Activated CD4-positive, alpha-beta T cell treated with anti-CD3 and anti-CD28 coated beads, Interleukin-10, Interleukin-2, amounts not matched to agents 100 ng/mL and 50 ng/mL, durations not matched to agents 16 hours and 8 hours (primary cell): Measurements from ENCODE around the gene SRP68.
A peak's percentile ranks its signal among the peaks of the same experiment; 100 is the strongest.

Experiments used
- DNase-seq: peaks from one replicate; pipeline ENCODE4 v3.0.0-alpha.2; 2020

Gene SRP68

DNA sequence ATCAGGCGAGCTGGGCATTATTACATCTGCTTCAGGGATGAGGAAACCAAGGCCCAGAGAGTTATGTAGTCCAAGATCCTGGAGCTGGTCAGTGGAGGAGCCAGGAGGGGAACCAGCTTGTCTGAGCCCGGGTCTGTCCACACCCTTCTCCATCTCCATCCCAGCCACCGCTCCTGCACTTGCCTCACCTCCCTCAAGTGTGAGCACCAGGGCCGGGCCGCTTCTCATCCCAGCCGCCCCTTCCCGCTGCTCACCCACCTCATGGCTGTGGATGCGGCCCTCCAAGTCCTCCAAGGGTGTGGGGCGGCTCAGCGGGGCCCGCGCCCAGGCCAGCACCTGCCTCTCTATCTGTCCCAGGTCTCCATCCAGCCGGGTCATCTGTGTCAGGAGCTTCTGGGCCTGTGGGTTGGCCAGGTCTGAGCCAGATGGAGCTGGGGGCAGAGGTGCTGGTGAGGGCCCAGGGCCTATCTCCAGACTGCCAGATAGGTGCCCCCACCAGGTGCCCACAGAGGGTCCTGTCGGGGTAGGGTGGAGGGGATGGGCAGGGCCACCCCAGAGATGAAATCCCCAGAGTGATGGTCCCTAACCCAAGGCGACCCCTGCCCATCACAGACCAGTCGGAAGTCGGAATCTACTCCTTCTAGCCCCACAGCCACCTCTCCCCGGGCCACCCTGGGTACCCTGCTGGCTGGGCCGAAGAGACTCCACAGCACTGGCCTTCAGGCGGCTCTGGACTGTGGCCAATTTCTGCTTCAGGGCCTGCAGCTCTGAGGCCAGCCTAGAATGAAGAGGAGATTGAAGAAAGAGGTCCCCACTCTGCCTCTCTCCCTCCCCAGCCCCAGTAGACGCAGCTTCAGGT lies 54.6 kb downstream of the SRP68 start:
- DNase-seq = no peak

GRCh38 chr17:76014925-76015261 lies 57.4 kb downstream of the SRP68 start:
- no peak for DNase-seq

DNA sequence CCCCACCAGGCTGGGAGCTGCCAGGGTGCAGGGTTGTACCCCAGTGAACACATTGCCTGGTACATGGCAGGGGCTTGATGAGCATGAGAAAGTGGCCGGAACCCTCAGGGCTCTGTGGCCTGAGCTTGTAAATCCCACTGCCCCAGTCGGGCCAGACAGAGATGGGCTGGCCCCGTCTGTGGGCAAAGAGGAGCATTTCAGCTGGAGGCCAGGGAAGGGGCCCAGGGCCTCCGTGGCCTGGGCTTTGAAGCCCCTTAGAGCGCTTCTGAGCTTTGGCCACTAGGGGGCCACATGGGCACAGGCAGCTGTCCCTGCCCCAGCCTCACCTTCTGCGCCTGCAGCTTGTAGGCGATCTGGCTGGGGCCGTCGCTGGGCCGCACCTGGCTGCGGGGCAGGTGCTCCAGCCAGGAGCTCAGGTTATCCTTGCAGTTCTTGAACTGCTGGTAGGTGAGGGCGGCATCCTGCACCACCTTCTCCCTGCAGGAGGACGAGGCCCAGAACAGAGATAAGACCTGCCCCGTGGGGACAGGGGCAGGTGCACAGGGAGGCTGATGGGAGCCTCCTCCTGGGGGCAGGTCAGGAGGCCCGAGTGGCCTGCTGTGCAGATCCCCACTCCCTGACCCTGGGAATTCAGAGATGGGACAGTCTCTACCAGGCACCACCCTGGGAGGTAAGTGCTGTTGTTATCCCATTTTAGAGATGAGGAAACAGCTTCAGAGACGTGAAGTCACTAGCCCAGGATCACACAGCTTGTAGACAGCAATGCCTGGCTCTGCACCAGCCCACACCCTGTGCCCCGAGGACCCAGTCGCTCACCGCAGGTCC lies 58.0 kb downstream of the SRP68 start:
- peak; percentile 84 for DNase-seq

DNA sequence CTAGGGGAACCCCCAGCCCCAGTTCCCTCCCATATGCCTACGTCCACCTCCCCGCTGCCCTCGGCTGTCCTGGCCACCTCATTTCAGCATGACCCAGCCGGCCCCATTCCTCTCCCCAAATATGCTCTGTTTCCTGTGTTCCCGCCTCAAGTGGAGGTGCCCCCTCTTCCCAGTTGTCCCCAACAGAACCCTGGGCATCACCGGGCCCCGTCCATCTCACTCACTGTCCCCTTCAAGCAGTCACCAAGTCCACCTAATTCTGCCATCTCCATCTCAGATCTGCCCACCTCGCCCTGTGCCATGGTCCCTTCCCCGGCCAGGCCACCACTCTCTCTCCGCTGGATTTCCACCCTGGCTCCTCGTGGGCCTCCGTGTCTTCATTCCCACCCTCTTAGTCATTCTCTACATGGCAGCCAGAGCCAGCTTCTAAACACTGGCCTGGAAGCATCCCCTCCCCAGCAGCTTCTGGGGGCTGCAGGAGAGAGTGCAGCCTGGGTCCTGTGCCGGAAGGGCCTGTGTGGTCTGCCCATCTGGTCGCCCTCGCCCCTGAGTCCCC lies 58.9 kb downstream of the SRP68 start:
- no peak for DNase-seq

DNA sequence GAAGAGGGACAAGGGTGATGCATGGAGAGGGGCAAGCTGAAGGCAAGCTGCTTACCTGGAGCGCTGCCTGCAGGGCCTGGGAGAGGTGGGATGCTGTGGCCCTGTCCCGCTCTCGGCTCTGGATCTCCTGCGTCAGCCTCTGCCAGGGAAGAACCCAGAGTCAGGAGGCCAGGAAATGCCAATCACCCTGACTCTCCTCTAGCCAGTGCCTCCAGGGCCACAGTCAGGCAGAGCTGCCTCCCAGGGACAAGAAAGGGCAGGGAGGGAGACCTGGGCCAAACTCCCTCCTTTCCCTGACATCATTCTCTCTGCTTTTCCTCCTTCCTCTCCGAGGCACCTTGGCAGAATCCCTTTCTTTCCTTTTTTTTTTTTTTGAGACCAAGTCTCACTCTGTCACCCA lies 60.4 kb downstream of the SRP68 start:
- no peak for DNase-seq

DNA sequence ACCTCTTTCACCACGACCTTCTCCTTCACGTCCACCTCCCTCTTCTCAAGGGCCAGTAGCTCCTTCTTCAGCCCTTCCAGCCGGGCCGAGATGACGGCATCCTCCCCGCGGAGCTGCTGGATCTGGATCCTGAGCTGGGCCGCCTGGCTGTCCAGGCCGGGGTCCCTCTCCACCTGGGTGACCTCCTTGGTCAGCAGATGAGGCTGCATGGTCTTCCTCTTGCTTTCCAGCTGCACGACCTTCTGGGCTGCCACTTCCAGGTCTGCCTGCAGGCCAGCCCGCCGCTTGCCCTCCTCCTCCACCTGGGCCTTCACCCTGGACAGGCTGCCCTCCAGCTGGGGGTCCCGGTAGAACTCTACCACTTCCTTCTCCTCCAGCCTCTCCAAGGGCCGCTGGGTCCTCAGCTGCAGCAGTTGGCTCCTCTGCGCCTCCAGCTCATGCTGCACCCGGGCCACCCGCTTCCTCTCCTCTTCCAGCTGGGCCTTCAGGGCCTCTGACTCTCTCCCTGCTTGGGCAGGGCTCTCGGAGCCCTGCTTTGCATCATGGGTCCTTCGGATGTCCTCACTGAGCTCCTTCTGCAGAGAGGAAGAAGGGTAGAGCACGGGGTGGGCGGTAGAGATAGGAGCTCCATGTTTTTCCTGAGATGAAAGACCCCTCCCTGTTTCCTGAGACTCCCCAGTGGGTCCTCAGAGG lies 62.2 kb downstream of the SRP68 start:
- DNase-seq = no peak

DNA sequence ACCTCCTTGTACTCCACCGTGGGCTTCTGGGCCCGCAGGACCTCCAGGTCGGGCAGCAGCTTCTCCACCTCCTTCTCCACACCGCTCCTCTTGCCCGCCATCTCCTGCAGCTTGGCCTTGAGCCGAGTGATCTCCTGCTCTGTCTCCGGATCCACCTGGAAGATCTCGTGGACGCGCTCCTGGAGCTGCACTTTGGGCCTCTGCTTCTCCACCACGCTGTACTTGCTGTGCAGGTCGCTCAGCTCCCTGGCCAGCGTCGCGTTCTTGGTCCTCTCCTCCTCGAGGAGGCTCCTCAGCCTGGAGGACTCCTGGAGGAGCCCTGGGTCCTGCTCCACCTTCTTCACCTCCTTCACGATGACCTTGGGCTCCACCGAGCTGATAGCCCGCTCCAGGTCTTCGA lies 62.9 kb downstream of the SRP68 start:
- no peak for DNase-seq

DNA sequence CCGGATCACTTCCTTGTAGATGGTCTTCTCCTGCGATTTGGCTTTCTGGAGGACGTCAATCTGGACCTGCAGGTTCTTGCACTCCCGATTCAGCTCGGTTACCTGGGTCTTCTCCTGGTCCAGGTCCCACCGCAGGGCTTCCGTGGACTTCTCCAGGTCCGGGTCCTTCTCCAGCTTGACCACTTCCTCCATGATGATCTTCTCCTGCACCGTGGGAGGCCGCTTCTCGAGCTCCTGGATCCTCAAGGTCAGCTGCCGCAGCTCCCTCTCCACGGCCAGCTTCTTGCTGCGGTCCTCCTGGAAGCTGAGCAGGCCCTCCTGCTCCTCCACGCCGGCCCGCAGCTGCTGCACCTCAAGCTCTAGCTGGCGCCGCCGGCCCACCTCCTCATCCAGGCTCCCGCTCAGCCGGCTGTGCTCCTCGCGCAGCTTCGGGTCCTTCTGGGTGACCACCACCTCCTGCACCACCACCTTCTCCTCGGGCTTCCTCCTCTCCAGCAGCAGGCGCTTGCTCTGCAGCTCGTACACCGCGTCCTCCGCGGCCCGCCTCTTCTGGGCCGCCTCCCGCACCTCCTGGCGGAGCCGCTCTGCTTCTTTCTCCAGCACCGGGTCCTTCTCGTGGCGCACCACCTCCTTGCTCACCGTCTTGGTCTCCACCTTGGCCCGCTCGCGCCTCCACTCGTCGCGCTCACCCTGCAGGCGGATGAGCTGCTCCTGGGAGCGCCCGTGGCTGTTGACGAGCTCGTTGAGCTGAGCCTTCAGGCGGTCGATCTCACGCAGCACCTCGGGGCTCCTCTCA lies 63.5 kb downstream of the SRP68 start:
- no peak for DNase-seq

- DNase-seq = no peak
These were observed 64.1 kb downstream of the SRP68 start for GRCh38 chr17:76008208-76008607.

DNA sequence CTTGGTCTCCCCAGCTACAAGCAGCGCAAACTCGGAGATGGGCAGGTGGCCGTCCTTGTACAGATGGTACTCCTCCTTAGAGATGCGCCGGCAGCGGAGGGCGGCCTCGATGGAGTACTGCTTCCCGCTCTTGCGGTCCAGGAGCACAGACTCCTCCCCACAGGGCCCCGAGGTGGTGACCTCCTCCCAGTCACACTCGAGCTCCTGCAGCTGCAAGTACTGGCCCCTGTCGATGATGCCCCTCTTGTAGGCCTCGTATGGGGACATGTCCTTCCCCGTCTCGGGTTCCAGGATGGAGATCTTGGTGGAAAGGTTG lies 64.5 kb downstream of the SRP68 start:
- no peak for DNase-seq

- DNase-seq = no peak
These were observed 65.0 kb downstream of the SRP68 start for GRCh38 chr17:76007131-76007849.

DNA sequence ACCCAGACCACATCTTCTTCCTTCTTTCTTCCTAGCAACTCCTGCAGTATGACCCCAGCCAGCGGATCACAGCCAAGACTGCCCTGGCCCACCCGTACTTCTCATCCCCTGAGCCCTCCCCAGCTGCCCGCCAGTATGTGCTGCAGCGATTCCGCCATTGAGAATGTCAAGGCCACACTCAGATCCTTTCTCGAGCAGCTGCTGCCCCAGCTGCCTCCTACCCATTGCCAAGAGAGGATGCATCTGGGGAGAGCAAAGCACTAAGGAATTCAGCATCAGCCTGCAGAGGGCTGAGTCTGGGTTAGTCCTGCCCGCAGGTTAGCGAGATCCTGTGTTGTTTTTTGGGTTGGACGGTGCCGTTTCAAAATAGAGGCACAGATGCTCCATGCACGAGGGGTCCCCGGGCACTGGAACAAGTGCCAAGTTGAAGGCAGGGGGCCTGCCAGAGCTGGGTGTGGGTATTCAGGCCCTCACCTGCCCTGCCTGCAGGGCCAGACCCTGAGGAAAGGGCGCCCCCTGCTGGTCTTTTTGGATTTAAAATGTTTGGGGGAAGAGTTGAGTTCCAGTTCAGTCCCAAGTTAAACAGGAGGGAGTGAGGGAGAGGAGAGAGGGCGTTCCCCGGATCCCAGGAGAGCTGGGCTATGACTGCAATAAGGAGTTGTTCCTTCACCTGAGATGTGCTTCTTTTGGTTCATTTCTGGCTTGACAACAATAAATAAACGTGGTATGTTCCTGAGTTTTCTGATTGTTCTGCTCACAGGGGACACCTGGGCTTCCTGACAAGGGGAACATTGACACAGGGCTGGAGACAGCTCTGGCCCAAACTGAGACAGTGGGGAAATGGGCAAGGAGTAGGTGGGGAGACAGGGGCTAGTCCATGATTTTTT lies 66.8 kb downstream of the SRP68 start:
- DNase-seq = peak; percentile 81

DNA sequence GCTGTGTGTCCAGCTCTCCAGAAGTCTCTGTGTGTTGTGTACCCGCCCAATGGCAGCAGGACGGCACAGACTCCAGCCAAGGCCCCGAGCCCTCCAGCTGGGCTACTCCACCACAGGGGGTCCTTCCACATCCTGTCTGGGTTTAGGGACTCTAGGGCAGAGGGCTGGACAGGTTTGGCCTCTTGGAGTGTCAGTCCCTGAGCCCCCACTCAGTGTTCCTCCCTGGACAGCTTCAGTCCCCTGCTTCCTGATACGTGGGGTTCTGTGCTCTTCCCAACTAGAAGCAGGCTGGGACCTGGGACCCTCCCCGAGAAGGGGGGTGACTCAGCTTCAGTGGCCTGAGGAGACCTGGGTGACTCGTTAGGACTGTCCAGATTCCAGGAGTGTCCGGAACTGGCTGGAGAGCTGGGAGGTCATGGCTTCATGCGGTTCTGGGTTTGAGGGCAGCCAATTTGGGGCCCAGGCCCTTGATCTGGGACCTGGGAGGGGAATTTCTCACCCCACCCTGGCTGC lies 67.5 kb downstream of the SRP68 start:
- no peak for DNase-seq

- DNase-seq = no peak
These were observed 68.4 kb downstream of the SRP68 start for GRCh38 chr17:76003915-76004314.

GRCh38 chr17:76002100-76002499 lies 70.2 kb downstream of the SRP68 start:
- no peak for DNase-seq

DNA sequence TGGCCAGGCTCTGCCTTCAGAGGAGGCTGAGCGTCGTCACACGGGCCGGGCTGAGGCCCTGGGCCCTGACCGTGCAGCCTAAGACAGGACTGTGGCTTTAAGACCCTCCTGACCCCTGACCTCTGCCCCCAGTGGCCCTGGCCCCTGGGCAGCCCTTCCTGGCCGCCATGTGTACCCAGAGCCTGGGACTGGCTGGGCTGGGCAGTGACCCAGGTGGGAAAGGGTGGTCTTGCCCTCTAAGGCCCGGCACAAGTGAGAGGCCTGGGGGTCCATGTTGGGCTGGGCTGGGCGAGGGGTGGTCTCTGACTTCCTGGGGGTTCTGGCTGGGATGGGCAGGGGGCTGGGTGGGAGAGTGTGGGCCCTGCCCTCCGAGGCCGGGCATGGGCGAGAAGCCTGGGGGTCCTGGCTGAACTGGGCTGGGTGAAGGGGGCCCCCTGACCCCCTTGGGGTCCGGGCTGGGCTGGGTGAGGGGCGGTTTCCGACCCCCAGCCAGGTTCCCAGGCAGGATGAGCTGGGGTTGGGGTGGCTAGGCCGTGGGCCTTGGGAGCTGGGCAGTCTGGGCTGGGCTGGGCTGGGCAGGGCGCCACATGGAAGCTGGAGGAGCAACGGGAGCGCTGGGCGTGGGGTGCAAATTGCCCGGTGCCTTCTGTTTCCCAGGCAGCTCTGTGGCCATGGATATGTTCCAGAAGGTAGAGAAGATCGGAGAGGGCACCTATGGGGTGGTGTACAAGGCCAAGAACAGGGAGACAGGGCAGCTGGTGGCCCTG lies 71.4 kb downstream of the SRP68 start, which contains the start of gene CDK3:
CDK3 (plus strand) TSS at position 101 of the 767 bp plus-strand sequence; CDS start at position 672, 571 bp downstream.
- no peak for DNase-seq

- peak; percentile 70 for DNase-seq
These were observed 72.1 kb downstream of the SRP68 start for GRCh38 chr17:76000016-76000754.

GRCh38 chr17:75998327-75998795 lies 74.0 kb downstream of the SRP68 start:
- no peak for DNase-seq
